OCI-LY7 (cell line): ENCODE data around the gene DDAH2.

Experiments used
- CTCF ChIP-seq: fragments of 200-600 bp; sonication (generic); conservative IDR thresholded peaks from 2 replicates; pipeline ENCODE4 v1.5.1; 2014; ENCODE audit warnings: mild to moderate bottlenecking, antibody characterized with exemption, low read length, moderate library complexity, mixed read lengths
- EZH2phosphoT487 ChIP-seq: fragments of 200-600 bp; sonication (generic); IDR thresholded peaks from 2 replicates; pipeline ENCODE4 v1.6.1; 2018; ENCODE audit warnings: low read depth, borderline replicate concordance, mild to moderate bottlenecking, mixed run types, antibody characterized with exemption, low read length, moderate library complexity, mixed read lengths

- TF ChIP-seq CTCF (no peak), EZH2phosphoT487 (no peak)
Observed at GRCh38 chr6:31702405-31702818, 26.7 kb downstream of the DDAH2 start.
